A549 (cell line): ENCODE measurements around the gene BRF1. TPM values are rescaled to one million over a fixed set of nuclear protein-coding genes. Genes with fewer than 3 reads are reported as not detected.

Source experiments
- ATAC-seq, 2 experiments: fragments of 200-7000 bp in 1 of 2; fragments of >200 bp in 1 of 2; cut with Nextera tagmentation in 1 of 2; cut with Tn5 transposase in 1 of 2; 3 replicates each; pipeline versions ENCODE4 v1.8.0 to v1.9.1; 2018 to 2020; ENCODE audit warnings: mild to moderate bottlenecking in 1 of 2, moderate library complexity in 1 of 2
- CTCF ChIA-PET: fragments of 300-600 bp; sonication (Branson Sonifier 250); formaldehyde crosslinking; extraction: SDS; loops from one replicate; lab custom pipeline; 2021; ENCODE audit warnings: antibody characterized with exemption, inconsistent platforms; lab: Yijun Ruan, JAX
- POLR2A ChIA-PET: fragments of 350-600 bp; formaldehyde crosslinking; extraction: SDS; loops from one replicate; lab custom pipeline; 2021; ENCODE audit warnings: antibody characterized with exemption, inconsistent platforms; lab: Yijun Ruan, JAX
- DNase-seq, 2 experiments: peaks; one replicate each; pipeline versions ENCODE4 v3.0.0 to v3.0.0-alpha.2; 2011 to 2016; ENCODE audit warnings: low read depth in 1 of 2, low spot score in 1 of 2
- FAIRE-seq: peaks from 2 replicates; lab custom pipeline; 2011; peaks lifted over from hg19 to GRCh38; lab: Jason Lieb, UNC
- H3K27ac ChIP-seq, 2 experiments: fragments of >200 bp; sonication (Bioruptor Twin); formaldehyde crosslinking; 3 replicates each; pipeline ENCODE4 v1.5.1; 2016 to 2017
- H3K4me1 ChIP-seq: fragments of >200 bp; sonication (Bioruptor Twin); formaldehyde crosslinking; 3 replicates; pipeline ENCODE4 v1.6.1; 2016
- H3K4me2 ChIP-seq: fragments of >200 bp; sonication (Bioruptor Twin); formaldehyde crosslinking; 3 replicates; pipeline ENCODE4 v1.6.1; 2016
- H3K4me3 ChIP-seq: fragments of >200 bp; sonication (Bioruptor Twin); formaldehyde crosslinking; 3 replicates; pipeline ENCODE4 v1.5.1; 2016
- H3K9me3 ChIP-seq: fragments of >200 bp; sonication (Bioruptor Twin); formaldehyde crosslinking; 3 replicates; pipeline ENCODE4 v1.6.1; 2016
- CBX2 ChIP-seq: fragments of 200-600 bp; sonication (generic); IDR thresholded peaks from 2 replicates; pipeline ENCODE4 v1.6.1; 2016; ENCODE audit warnings: low read depth, mild to moderate bottlenecking, borderline replicate concordance
- CEBPB ChIP-seq, 2 experiments: fragments of >200 bp in 1 of 2; sonication (Bioruptor Twin) in 1 of 2; formaldehyde crosslinking in 1 of 2; IDR thresholded peaks; 2 replicates each; pipeline ENCODE4 v1.6.1; 2012 to 2016
- CTCF ChIP-seq: fragments of >200 bp; sonication (Bioruptor Twin); formaldehyde crosslinking; IDR thresholded peaks from 3 replicates; pipeline ENCODE4 v1.5.1; 2016
- E2F6 ChIP-seq: IDR thresholded peaks from 2 replicates; pipeline ENCODE4 v1.6.1; 2012; ENCODE audit warnings: low read depth, borderline replicate concordance
- FOSB ChIP-seq: fragments of 250-450 bp; sonication (Bioruptor Pico); IDR thresholded peaks from 2 replicates; pipeline ENCODE4 v1.5.0; 2020; ENCODE audit warnings: mild to moderate bottlenecking, moderate library complexity
- FOXS1 ChIP-seq: fragments of 250-450 bp; sonication (Bioruptor Pico); IDR thresholded peaks from 2 replicates; pipeline ENCODE4 v1.5.0; 2020; ENCODE audit warnings: mild to moderate bottlenecking, moderate library complexity
- HEYL ChIP-seq: fragments of 250-450 bp; sonication (Bioruptor Pico); IDR thresholded peaks from 2 replicates; pipeline ENCODE4 v1.8.0; 2021; ENCODE audit warnings: mild to moderate bottlenecking, moderate library complexity
- JUN ChIP-seq, 2 experiments: fragments of >200 bp; sonication (Bioruptor Twin); formaldehyde crosslinking; IDR thresholded peaks; 2 replicates in 1 of 2; 3 replicates in 1 of 2; pipeline ENCODE4 v1.6.1; 2016 to 2017
- MAX ChIP-seq: IDR thresholded peaks from 2 replicates; pipeline ENCODE4 v1.6.1; 2012
- MAZ ChIP-seq: fragments of 150-350 bp; IDR thresholded peaks from 2 replicates; pipeline ENCODE4 v1.6.1; 2014; ENCODE audit warnings: antibody characterized with exemption, low read depth, low read length, borderline replicate concordance
- MYC ChIP-seq: IDR thresholded peaks from 2 replicates; pipeline ENCODE4 v1.6.1; 2012; ENCODE audit warnings: mild to moderate bottlenecking, inconsistent platforms, low read length, improper control_type of control experiment, borderline replicate concordance
- NFE2L2 ChIP-seq: fragments of 150-350 bp; conservative IDR thresholded peaks from 2 replicates; pipeline ENCODE4 v1.6.1; 2014; ENCODE audit warnings: low read length
- PHF8 ChIP-seq: fragments of 200-600 bp; sonication (generic); IDR thresholded peaks from 2 replicates; pipeline ENCODE4 v1.6.1; 2016; ENCODE audit warnings: low read depth, mild to moderate bottlenecking, antibody characterized with exemption, moderate library complexity, borderline replicate concordance
- RAD21 ChIP-seq, 2 experiments: fragments of >200 bp in 1 of 2; sonication (Bioruptor Twin) in 1 of 2; formaldehyde crosslinking in 1 of 2; IDR thresholded peaks in 1 of 2; conservative IDR thresholded peaks in 1 of 2; 2 replicates in 1 of 2; 3 replicates in 1 of 2; pipeline ENCODE4 v1.6.1; 2012 to 2018; ENCODE audit warnings: inconsistent platforms in 1 of 2
- RARB ChIP-seq: fragments of 250-450 bp; sonication (Bioruptor Pico); IDR thresholded peaks from 2 replicates; pipeline ENCODE4 v1.8.0; 2021; ENCODE audit warnings: mild to moderate bottlenecking, moderate library complexity
- RCOR1 ChIP-seq: fragments of 150-350 bp; IDR thresholded peaks from 2 replicates; pipeline ENCODE4 v1.6.1; 2014; ENCODE audit warnings: antibody characterized with exemption, low read length, low read depth
- REST ChIP-seq: fragments of 200-600 bp; sonication (generic); IDR thresholded peaks from 2 replicates; pipeline ENCODE4 v1.6.1; 2016; ENCODE audit warnings: antibody characterized with exemption, mild to moderate bottlenecking, moderate library complexity
- RNF2 ChIP-seq: fragments of 200-600 bp; sonication (generic); IDR thresholded peaks from 2 replicates; pipeline ENCODE4 v1.6.1; 2016; ENCODE audit warnings: low read depth, mild to moderate bottlenecking, antibody characterized with exemption, moderate library complexity, borderline replicate concordance
- SMC3 ChIP-seq: fragments of >200 bp; sonication (Bioruptor Twin); formaldehyde crosslinking; IDR thresholded peaks from 3 replicates; pipeline ENCODE4 v1.6.1; 2018; ENCODE audit warnings: inconsistent platforms
- ZFP36 ChIP-seq: fragments of 450-650 bp; IDR thresholded peaks from 2 replicates; pipeline ENCODE4 v1.6.1; 2014; ENCODE audit warnings: borderline replicate concordance; ENCODE audit not compliant: partially characterized antibody
- WGBS: methylation state at CpG from one replicate; pipeline ENCODE4 v1.1.6; 2017; ENCODE audit errors: missing lambda C conversion rate; 5-methylcytosine and 5-hydroxymethylcytosine counted together
- polyA plus RNA-seq, 4 experiments: library from polyadenylated mRNA; depleted of rRNA in 3 of 4; stranded (reverse); fragments of >200 nt; fragmentation: RNase III in 1 of 4; extraction: RNeasy Plus Mini Kit Qiagen cat#74134 plus additional on column Dnase treatment in 1 of 4; gene quantifications; 2 replicates in 3 of 4; 3 replicates in 1 of 4; pipeline ENCODE4 v1.2.3, GENCODE V29; 2011 to 2017

BRF1 gene
- polyA plus RNA-seq, 2 of the 4 experiments (the other 2 are of a cell fraction) = 8.5 to 25.7 TPM

GRCh38 chr14:105169776-105170655 is 130.8 kb downstream of the BRF1 start:
- Histone ChIP-seq H3K4me1 (peaks cover 30% of the 10 kb centered on the region), H3K4me2 (no peak overlapping the region), H3K9me3 (no peaks in the 10 kb centered on the region), H3K27ac (no peak overlapping the region), H3K4me3 (no peak overlapping the region)
- DNase-seq (no peak), ATAC-seq (peak in 1 of 2 experiments; percentile 2; a peak in 1 of 6 replicates), FAIRE-seq (no peak)
- TF ChIP-seq FOXS1 (no peak), NFE2L2 (no peak), RARB (no peak), ZFP36 (no peak), FOSB (CRISPR knock-in tag) (no peak), CEBPB (IDR thresholded peaks at IDR 0.05) (no peak), MAZ (no peak), MYC (no peak), PHF8 (no peak)
- 81% methylated on average over 14 of the region's 22 CpGs for WGBS
- ChIA-PET POLR2A (interaction anchor here (0.9 to 3.3 kb wide), 3 partner anchors 9 to 79 kb away, joined by 3 to 11 read pairs (median 7); partner anchors contain the start of gene NUDT14), CTCF (interaction anchor here (0.6 to 15.2 kb wide), 15 partner anchors 10 to 365 kb away, joined by 3 to 132 read pairs (median 3); partner anchors contain the start of gene NUDT14)

GRCh38 chr14:105168979-105169507 is 131.8 kb downstream of the BRF1 start:
- Histone ChIP-seq H3K4me3 (peak overlapping the region; percentile 59), H3K27ac (peak overlapping the region; percentile 72 to 90; a peak in 5 of 6 replicates), H3K9me3 (no peaks in the 10 kb centered on the region), H3K4me2 (peak overlapping the region; percentile 95), H3K4me1 (peaks cover 33% of the 10 kb centered on the region)
- ATAC-seq = peak; percentile 24 to 70
- 17% methylated on average over 17 of the region's 54 CpGs for WGBS
- no peak for FAIRE-seq
- TF ChIP-seq RCOR1 = no peak
- TF ChIP-seq RNF2 = 0 out of 2 replicates have a peak, but pooled peaks have one; percentile 66
- TF ChIP-seq RAD21 (conservative IDR thresholded peaks at IDR 0.05 in 1 of 2, IDR thresholded peaks at IDR 0.05 in 1 of 2) = peak; percentile 29 to 32; a peak in 2 of 5 replicates
- TF ChIP-seq CBX2 = no peak
- TF ChIP-seq JUN (IDR thresholded peaks at IDR 0.05) = peak in 1 of 2 experiments; percentile 47; a peak in 2 of 5 replicates
- TF ChIP-seq E2F6 = peak; percentile 78; the same call in 1 of the 2 replicates
- no peak for TF ChIP-seq REST
- TF ChIP-seq HEYL = no peak
- TF ChIP-seq SMC3 = peak; percentile 31; the same call in 1 of the 3 replicates
- peak; percentile 52 for TF ChIP-seq CTCF
- TF ChIP-seq MAX = peak; percentile 69
- ChIA-PET CTCF (interaction anchor here (0.7 to 15.2 kb wide), 15 partner anchors 10 to 202 kb away, joined by 3 to 132 read pairs (median 4); partner anchors contain the start of gene NUDT14), POLR2A (interaction anchor here (2.1 to 3.3 kb wide), 2 partner anchors 12 to 78 kb away, joined by 7 to 11 read pairs; partner anchors contain the start of gene NUDT14)
- DNase-seq = peak; percentile 67 to 68
